HepG2 (cell line): ENCODE data around the gene MSI2. TPM values are rescaled to one million over a fixed set of nuclear protein-coding genes. Genes with fewer than 3 reads are reported as not detected.

ENCODE experiments used
- ATAC-seq: fragments of 200-7000 bp; cut with Tn5 transposase; 3 replicates; pipeline ENCODE4 v1.9.1; 2020; ENCODE audit warnings: mild to moderate bottlenecking, moderate library complexity
- BruUV-seq: library from RNA; stranded (reverse); fragments of 400-500 nt; replicated peaks from 2 replicates; lab custom pipeline; 2021; lab: Mats Ljungman, UMichigan
- CTCF ChIA-PET: fragments of 300-600 bp; formaldehyde crosslinking; extraction: SDS; loops from one replicate; lab custom pipeline; 2021; ENCODE audit warnings: low total read pairs, inconsistent platforms, low intra/inter-chr PET ratio; lab: Yijun Ruan, JAX
- POLR2A ChIA-PET: fragments of 350-600 bp; sonication (Branson Sonifier 250); formaldehyde crosslinking; loops from one replicate; lab custom pipeline; 2020; ENCODE audit warnings: antibody characterized with exemption, inconsistent platforms; lab: Yijun Ruan, JAX
- DNase-seq: peaks from one replicate; pipeline ENCODE4 v3.0.0-alpha.2; 2015; ENCODE audit warnings: low spot score
- FAIRE-seq: peaks from 3 replicates; lab custom pipeline; 2011; peaks lifted over from hg19 to GRCh38; lab: Jason Lieb, UNC
- H2AFZ ChIP-seq: one replicate; pipeline ENCODE4 v1.6.1; 2011; ENCODE audit warnings: low read length, inconsistent platforms
- H3K27ac ChIP-seq: fragments of 300-600 bp; 3 replicates; pipeline ENCODE4 v1.8.0; 2011; ENCODE audit warnings: mixed run types, mild to moderate bottlenecking, mixed read lengths, low read length, inconsistent platforms; ENCODE audit not compliant: insufficient read depth; ENCODE audit errors: extremely low read length
- H3K27me3 ChIP-seq, 2 experiments: fragments of 200-600 bp in 1 of 2; 2 replicates in 1 of 2; 3 replicates in 1 of 2; pipeline versions ENCODE4 v1.6.0 to v1.8.0; 2011; ENCODE audit warnings: low read length in 2 of 2, mild to moderate bottlenecking in 2 of 2, moderate library complexity in 2 of 2, inconsistent platforms in 1 of 2; ENCODE audit not compliant: insufficient read depth in 2 of 2, control insufficient read depth in 1 of 2
- H3K36me3 ChIP-seq, 2 experiments: fragments of 200-600 bp in 1 of 2; replicated peaks in 1 of 2; 2 replicates in 1 of 2; 3 replicates in 1 of 2; pipeline versions ENCODE4 v1.5.1 to v1.8.0; 2011; ENCODE audit warnings: low read length in 2 of 2, inconsistent platforms in 1 of 2; ENCODE audit not compliant: insufficient read depth in 2 of 2, control insufficient read depth in 1 of 2
- H3K4me1 ChIP-seq: 2 replicates; pipeline ENCODE4 v1.5.1; 2012; ENCODE audit warnings: low read length, inconsistent platforms; ENCODE audit not compliant: insufficient read depth
- H3K4me2 ChIP-seq: 2 replicates; pipeline ENCODE4 v1.6.0; 2011; ENCODE audit warnings: low read depth, low read length, inconsistent platforms
- H3K4me3 ChIP-seq, 3 experiments: fragments of 200-600 bp in 1 of 3; sonication (generic), shearing (Covaris generic) in 1 of 3; replicated peaks in 1 of 3; 2 replicates each; pipeline ENCODE4 v1.5.1; 2011 to 2016; ENCODE audit warnings: low read length in 3 of 3, inconsistent platforms in 2 of 3, low read depth in 2 of 3, mild to moderate bottlenecking in 2 of 3, control low read depth in 1 of 3, mixed read lengths in 1 of 3; ENCODE audit not compliant: insufficient read depth in 1 of 3
- H3K79me2 ChIP-seq: one replicate; pipeline ENCODE4 v1.6.1; 2011; ENCODE audit warnings: low read length, inconsistent platforms; ENCODE audit not compliant: insufficient read depth
- H3K9ac ChIP-seq: 2 replicates; pipeline ENCODE4 v1.6.0; 2011; ENCODE audit warnings: mild to moderate bottlenecking, low read depth, low read length, inconsistent platforms; ENCODE audit not compliant: insufficient read depth
- H3K9me3 ChIP-seq: 2 replicates; pipeline ENCODE4 v1.5.1; 2012; ENCODE audit warnings: mild to moderate bottlenecking, low read length
- H4K20me1 ChIP-seq: 2 replicates; pipeline ENCODE4 v1.6.0; 2011; ENCODE audit warnings: inconsistent platforms, mild to moderate bottlenecking, low read length, moderate library complexity; ENCODE audit not compliant: insufficient read depth
- AKAP8 ChIP-seq: sonication (generic); formaldehyde crosslinking; IDR thresholded peaks from 2 replicates; pipeline ENCODE4 v1.5.1; 2020; ENCODE audit warnings: mild to moderate bottlenecking, missing genetic modification reagents
- HDAC1 ChIP-seq: sonication (generic); formaldehyde crosslinking; IDR thresholded peaks from 2 replicates; pipeline ENCODE4 v1.5.1; 2020; ENCODE audit warnings: mild to moderate bottlenecking, missing genetic modification reagents
- MZF1 ChIP-seq: sonication (generic); formaldehyde crosslinking; IDR thresholded peaks from 2 replicates; pipeline ENCODE4 v1.8.1; 2023; ENCODE audit warnings: mild to moderate bottlenecking, missing genetic modification reagents, borderline replicate concordance
- NFRKB ChIP-seq: fragments of 450-650 bp; IDR thresholded peaks from 2 replicates; pipeline ENCODE4 v1.6.1; 2017
- POLR2A ChIP-seq, 2 experiments: IDR thresholded peaks; 2 replicates each; pipeline ENCODE4 v1.6.1; 2011; ENCODE audit warnings: low read depth in 2 of 2, low read length in 2 of 2, mild to moderate bottlenecking in 1 of 2, moderate library complexity in 1 of 2; ENCODE audit not compliant: insufficient read depth in 1 of 2
- RFX3 ChIP-seq: IDR thresholded peaks from 2 replicates; pipeline ENCODE4 v1.6.1; 2016; ENCODE audit warnings: missing biosample characterization, missing genetic modification reagents
- ZC3H13 ChIP-seq: sonication (generic); formaldehyde crosslinking; IDR thresholded peaks from 2 replicates; pipeline ENCODE4 v1.8.1; 2023; ENCODE audit warnings: mild to moderate bottlenecking, missing genetic modification reagents, moderate library complexity
- ZNF607 ChIP-seq: sonication (generic); formaldehyde crosslinking; IDR thresholded peaks from 2 replicates; pipeline ENCODE4 v1.5.1; 2020; ENCODE audit warnings: missing genetic modification reagents, mild to moderate bottlenecking, borderline replicate concordance
- ZNF775 ChIP-seq: sonication (generic); formaldehyde crosslinking; IDR thresholded peaks from 2 replicates; pipeline ENCODE4 v1.4.0; 2020; ENCODE audit warnings: missing genetic modification reagents, mild to moderate bottlenecking, moderate library complexity, borderline replicate concordance
- ZNF780A ChIP-seq: sonication (generic); formaldehyde crosslinking; IDR thresholded peaks from 2 replicates; pipeline ENCODE4 v1.8.0; 2022; ENCODE audit warnings: mild to moderate bottlenecking, missing genetic modification reagents, moderate library complexity
- ZNF790 ChIP-seq: sonication (generic); formaldehyde crosslinking; IDR thresholded peaks from 2 replicates; pipeline ENCODE4 v1.8.0; 2022; ENCODE audit warnings: missing genetic modification reagents, mild to moderate bottlenecking, borderline replicate concordance
- WGBS: methylation state at CpG from one replicate; pipeline ENCODE4 v1.1.6; 2017; ENCODE audit warnings: low lambda C conversion rate; 5-methylcytosine and 5-hydroxymethylcytosine counted together
- in situ Hi-C: cut with HindIII; loops from 2 replicates; pipeline ENCODE4 v1.10.0; 2017; ENCODE audit warnings: low pct_unique_long_range_greater_than_20kb; ENCODE audit not compliant: extremely low pct_ligation_motif_present
- intact Hi-C: fragments of 100-400 bp; cut with micrococcal nuclease; formaldehyde crosslinking; loops from one replicate; pipeline ENCODE4 v1.10.0; 2022; ENCODE audit not compliant: unreplicated experiment
- polyA plus RNA-seq, 8 experiments: library from polyadenylated mRNA; depleted of rRNA in 3 of 8; stranded (reverse) in 7 of 8; unstranded in 1 of 8; fragments of >200 nt; fragmentation: Illumina TruSeq in 4 of 8; extraction: Trizol in 4 of 8; gene quantifications; 2 replicates each; pipeline versions ENCODE4 v1.2.1 to v1.2.3, GENCODE V29; 2011 to 2016; ENCODE audit warnings: low read depth in 4 of 8, missing spikeins in 1 of 8, mixed read lengths in 1 of 8; ENCODE audit not compliant: insufficient read depth in 1 of 8
- total RNA-seq, 5 experiments: library from RNA; depleted of rRNA; stranded (reverse); fragments of >200 nt; fragmentation: Illumina TruSeq; extraction: Trizol; gene quantifications; 2 replicates each; pipeline ENCODE4 v1.2.3, GENCODE V29; 2016; ENCODE audit warnings: low read depth in 1 of 5

MSI2 gene
- total and polyA plus RNA-seq, 2 of the 13 experiments (the other 11 are each of a cell fraction or from before 2014, with no cell fraction given): 77.5 to 78.4 TPM

- intact Hi-C loops (no loop called here), in situ Hi-C loops (no loop called here)
- FAIRE-seq (no peak), ATAC-seq (no peak), DNase-seq (no peak)
- no peak overlapping the region for H3K9ac ChIP-seq
- no peaks in the 10 kb centered on the region for H3K79me2 ChIP-seq
- H2AFZ ChIP-seq: no peak overlapping the region
- BruUV-seq: no TSS peak
- H3K4me1 ChIP-seq: no peaks in the 10 kb centered on the region
- ChIA-PET CTCF (no interaction called here), POLR2A (no interaction called here)
- no peak for TF ChIP-seq MZF1
- no peak for TF ChIP-seq NFRKB
- WGBS: 97% methylated on average over 6 of the region's 6 CpGs
- H3K4me3 ChIP-seq: no peak overlapping the region
- no peaks in the 10 kb centered on the region for H4K20me1 ChIP-seq
- no peak overlapping the region for H3K27ac ChIP-seq
- peaks cover 24 to 68% of the 10 kb centered on the region in 2 experiments for H3K36me3 ChIP-seq
- H3K9me3 ChIP-seq: no peaks in the 10 kb centered on the region
- H3K27me3 ChIP-seq: no peaks in the 10 kb centered on the region
- H3K4me2 ChIP-seq: no peak overlapping the region
Measured at GRCh38 chr17:57655553-57655952, 399.2 kb downstream of the MSI2 start.

GRCh38 chr17:57657211-57657610 lies 400.9 kb downstream of the MSI2 start:
- Histone ChIP-seq H3K27me3 (no peaks in the 10 kb centered on the region), H3K9me3 (no peaks in the 10 kb centered on the region), H3K79me2 (no peaks in the 10 kb centered on the region), H3K4me3 (no peak overlapping the region), H3K27ac (no peak overlapping the region), H3K36me3 (peaks cover 29 to 62% of the 10 kb centered on the region in 2 experiments), H4K20me1 (no peaks in the 10 kb centered on the region), H3K4me1 (no peaks in the 10 kb centered on the region), H2AFZ (no peak overlapping the region), H3K4me2 (no peak overlapping the region), H3K9ac (no peak overlapping the region)
- in situ Hi-C loops (no loop called here), intact Hi-C loops (no loop called here)
- 96% methylated on average over 2 of the region's 2 CpGs for WGBS
- POLR2A ChIA-PET: no interaction called here
- no peak for DNase-seq
- no TSS peak for BruUV-seq
- CTCF ChIA-PET: no interaction called here
- TF ChIP-seq POLR2A (IDR thresholded peaks at IDR 0.05; ENCODE audit: insufficient read depth in 1 of 2, low read depth in 2 of 2, low read length in 2 of 2) (no peak), ZNF607 (CRISPR knock-in tag) (no peak), HDAC1 (CRISPR knock-in tag) (no peak), AKAP8 (CRISPR knock-in tag) (no peak), ZNF775 (CRISPR knock-in tag) (no peak), RFX3 (CRISPR knock-in tag) (no peak), ZNF780A (CRISPR knock-in tag) (no peak), ZNF790 (CRISPR knock-in tag) (no peak), ZC3H13 (CRISPR knock-in tag) (no peak)
- no peak for FAIRE-seq
- no peak for ATAC-seq
